ENCODE results near the gene NR2F1-AS1. TPM values are rescaled to one million over a fixed set of nuclear protein-coding genes. Genes with fewer than 3 reads are reported as not detected.

NR2F1-AS1 gene
- total RNA-seq, 1 experiment from 2014 or later, result 27.0 TPM

DNA sequence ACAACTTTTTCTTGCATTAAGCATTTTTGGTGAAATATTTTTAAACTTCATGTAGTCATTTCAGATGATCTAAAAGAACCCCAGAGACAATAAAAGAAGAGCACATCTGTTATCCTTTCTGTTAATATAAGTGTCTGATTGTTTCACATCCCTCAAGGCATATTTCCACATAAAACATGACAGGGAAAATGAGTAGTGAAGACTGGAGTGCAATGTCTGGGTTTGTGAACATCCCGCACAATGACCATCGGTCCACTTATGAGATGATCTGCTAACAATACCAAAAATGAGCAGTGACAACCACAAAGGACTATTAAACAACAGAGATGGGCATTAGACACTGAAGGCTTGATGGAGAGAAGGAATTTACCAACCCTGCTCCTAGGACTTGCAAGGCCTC lies 209.1 kb downstream of the NR2F1-AS1 start:
- no peak for ATAC-seq
- no peak overlapping the region; the same call in 1 of the 2 replicates for H3K27ac ChIP-seq (ENCODE audit: low read length)
- H3K27me3 ChIP-seq (ENCODE audit: control insufficient read depth, insufficient read depth, low read length), result no peaks in the 10 kb centered on the region
- ChIA-PET CTCF (no interaction called here), POLR2A (no interaction called here)
- in situ Hi-C loops (cut with HindIII; ENCODE audit: low pct_unique_long_range_greater_than_20kb, low sequenced_read_pairs) (no loop called here), intact Hi-C loops (cut with micrococcal nuclease; ENCODE audit: unreplicated experiment) (no loop called here)
- H3K9me3 ChIP-seq (ENCODE audit: control insufficient read depth, insufficient read depth, low read depth, low read length), result peaks cover 6% of the 10 kb centered on the region; the same call in 1 of the 2 replicates
- no peaks in the 10 kb centered on the region for H3K36me3 ChIP-seq (ENCODE audit: control insufficient read depth, insufficient read depth, low read length)
- TF ChIP-seq TCF7L2 (IDR thresholded peaks at IDR 0.05; ENCODE audit: low read depth, low read length), result no peak
- no peak for DNase-seq (ENCODE audit: low read depth, low spot score)
- no peak overlapping the region for H3K4me3 ChIP-seq (ENCODE audit: low read depth in 2 of 2, low read length in 2 of 2)
- no TSS peak for BruUV-seq (replicated peaks)
- H3K4me1 ChIP-seq (ENCODE audit: control insufficient read depth, insufficient read depth, low read length), result no peaks in the 10 kb centered on the region

DNA sequence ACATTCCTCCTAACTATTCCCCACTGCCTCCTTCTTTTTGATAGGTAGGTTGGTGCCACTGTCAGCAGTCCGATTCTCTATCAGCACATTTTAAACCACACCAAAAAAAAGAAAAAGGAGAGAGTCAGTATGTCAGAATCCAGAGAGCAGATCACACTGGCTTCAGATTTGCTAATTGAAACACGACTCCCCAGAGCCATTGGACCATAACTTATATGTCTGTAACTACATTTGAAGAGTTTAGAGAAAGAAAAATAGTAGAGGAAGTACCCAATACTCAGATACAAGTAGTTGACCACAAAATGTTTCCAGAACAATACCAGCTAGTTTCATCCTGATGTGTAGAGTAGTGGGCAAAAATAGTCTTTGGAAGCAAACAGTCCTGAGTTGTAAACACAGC lies 216.6 kb downstream of the NR2F1-AS1 start:
- H3K27me3 ChIP-seq (ENCODE audit: control insufficient read depth, insufficient read depth, low read length), result no peaks in the 10 kb centered on the region
- no peak overlapping the region for H3K4me3 ChIP-seq (ENCODE audit: low read depth in 2 of 2, low read length in 2 of 2)
- in situ Hi-C loops (cut with HindIII; ENCODE audit: low pct_unique_long_range_greater_than_20kb, low sequenced_read_pairs) (no loop called here), intact Hi-C loops (cut with micrococcal nuclease; ENCODE audit: unreplicated experiment) (no loop called here)
- H3K9me3 ChIP-seq (ENCODE audit: control insufficient read depth, insufficient read depth, low read depth, low read length), result no peaks in the 10 kb centered on the region
- DNase-seq (ENCODE audit: low read depth, low spot score), result no peak
- BruUV-seq (replicated peaks), result no TSS peak
- H3K36me3 ChIP-seq (ENCODE audit: control insufficient read depth, insufficient read depth, low read length), result no peaks in the 10 kb centered on the region
- TF ChIP-seq TCF7L2 (IDR thresholded peaks at IDR 0.05; ENCODE audit: low read depth, low read length), result no peak
- TF ChIP-seq SIN3A (IDR thresholded peaks at IDR 0.05; ENCODE audit: borderline replicate concordance, insufficient read depth, low read depth, low read length), result no peak
- TF ChIP-seq POLR2AphosphoS5 (IDR thresholded peaks at IDR 0.05; ENCODE audit: low read depth, low read length), result no peak
- TF ChIP-seq, protein P1, sequence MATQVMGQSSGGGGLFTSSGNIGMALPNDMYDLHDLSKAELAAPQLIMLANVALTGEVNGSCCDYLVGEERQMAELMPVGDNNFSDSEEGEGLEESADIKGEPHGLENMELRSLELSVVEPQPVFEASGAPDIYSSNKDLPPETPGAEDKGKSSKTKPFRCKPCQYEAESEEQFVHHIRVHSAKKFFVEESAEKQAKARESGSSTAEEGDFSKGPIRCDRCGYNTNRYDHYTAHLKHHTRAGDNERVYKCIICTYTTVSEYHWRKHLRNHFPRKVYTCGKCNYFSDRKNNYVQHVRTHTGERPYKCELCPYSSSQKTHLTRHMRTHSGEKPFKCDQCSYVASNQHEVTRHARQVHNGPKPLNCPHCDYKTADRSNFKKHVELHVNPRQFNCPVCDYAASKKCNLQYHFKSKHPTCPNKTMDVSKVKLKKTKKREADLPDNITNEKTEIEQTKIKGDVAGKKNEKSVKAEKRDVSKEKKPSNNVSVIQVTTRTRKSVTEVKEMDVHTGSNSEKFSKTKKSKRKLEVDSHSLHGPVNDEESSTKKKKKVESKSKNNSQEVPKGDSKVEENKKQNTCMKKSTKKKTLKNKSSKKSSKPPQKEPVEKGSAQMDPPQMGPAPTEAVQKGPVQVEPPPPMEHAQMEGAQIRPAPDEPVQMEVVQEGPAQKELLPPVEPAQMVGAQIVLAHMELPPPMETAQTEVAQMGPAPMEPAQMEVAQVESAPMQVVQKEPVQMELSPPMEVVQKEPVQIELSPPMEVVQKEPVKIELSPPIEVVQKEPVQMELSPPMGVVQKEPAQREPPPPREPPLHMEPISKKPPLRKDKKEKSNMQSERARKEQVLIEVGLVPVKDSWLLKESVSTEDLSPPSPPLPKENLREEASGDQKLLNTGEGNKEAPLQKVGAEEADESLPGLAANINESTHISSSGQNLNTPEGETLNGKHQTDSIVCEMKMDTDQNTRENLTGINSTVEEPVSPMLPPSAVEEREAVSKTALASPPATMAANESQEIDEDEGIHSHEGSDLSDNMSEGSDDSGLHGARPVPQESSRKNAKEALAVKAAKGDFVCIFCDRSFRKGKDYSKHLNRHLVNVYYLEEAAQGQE (IDR thresholded peaks at IDR 0.05; ENCODE audit: insufficient read depth in 1 of 2, low read depth in 2 of 2, low read length in 1 of 2), result no peak
- H3K4me1 ChIP-seq (ENCODE audit: control insufficient read depth, insufficient read depth, low read length), result no peaks in the 10 kb centered on the region
- ChIA-PET POLR2A (no interaction called here), CTCF (no interaction called here)
- no peak overlapping the region; the same call in 1 of the 2 replicates for H3K27ac ChIP-seq (ENCODE audit: low read length)
- ATAC-seq, result no peak

DNA sequence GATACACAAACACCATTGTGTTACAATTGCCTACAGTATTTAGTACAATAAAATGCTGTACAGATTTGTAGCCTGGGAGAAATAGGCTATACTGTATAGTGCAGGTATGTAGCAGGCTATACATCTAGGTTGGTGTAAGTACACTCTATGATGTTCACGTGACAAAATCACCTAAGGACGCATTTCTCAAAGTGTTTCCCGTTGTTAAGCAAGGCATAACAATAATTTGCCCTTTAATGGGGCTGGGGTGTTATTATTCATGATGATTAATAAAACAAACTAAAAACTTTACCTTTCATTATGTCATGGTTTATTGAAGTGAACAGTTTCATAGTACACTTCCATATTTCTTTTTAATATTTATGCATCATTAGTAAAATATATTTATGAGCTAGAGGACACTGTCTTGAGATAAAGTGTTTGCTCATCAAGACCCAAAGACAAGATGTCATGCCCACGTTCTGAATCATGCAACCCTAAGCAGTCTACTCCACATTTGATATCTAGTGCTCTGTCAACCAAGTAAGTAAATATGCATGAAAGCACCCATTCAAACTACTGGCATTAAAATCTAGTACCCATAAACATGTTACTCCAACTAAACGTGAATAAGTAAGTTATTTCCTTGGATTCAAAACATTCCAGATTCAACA lies 220.5 kb downstream of the NR2F1-AS1 start:
- POLR2A ChIA-PET, result no interaction called here
- TF ChIP-seq SIN3A (IDR thresholded peaks at IDR 0.05; ENCODE audit: borderline replicate concordance, insufficient read depth, low read depth, low read length), result no peak
- TF ChIP-seq TCF7L2 (IDR thresholded peaks at IDR 0.05; ENCODE audit: low read depth, low read length), result no peak
- TF ChIP-seq, protein P2, sequence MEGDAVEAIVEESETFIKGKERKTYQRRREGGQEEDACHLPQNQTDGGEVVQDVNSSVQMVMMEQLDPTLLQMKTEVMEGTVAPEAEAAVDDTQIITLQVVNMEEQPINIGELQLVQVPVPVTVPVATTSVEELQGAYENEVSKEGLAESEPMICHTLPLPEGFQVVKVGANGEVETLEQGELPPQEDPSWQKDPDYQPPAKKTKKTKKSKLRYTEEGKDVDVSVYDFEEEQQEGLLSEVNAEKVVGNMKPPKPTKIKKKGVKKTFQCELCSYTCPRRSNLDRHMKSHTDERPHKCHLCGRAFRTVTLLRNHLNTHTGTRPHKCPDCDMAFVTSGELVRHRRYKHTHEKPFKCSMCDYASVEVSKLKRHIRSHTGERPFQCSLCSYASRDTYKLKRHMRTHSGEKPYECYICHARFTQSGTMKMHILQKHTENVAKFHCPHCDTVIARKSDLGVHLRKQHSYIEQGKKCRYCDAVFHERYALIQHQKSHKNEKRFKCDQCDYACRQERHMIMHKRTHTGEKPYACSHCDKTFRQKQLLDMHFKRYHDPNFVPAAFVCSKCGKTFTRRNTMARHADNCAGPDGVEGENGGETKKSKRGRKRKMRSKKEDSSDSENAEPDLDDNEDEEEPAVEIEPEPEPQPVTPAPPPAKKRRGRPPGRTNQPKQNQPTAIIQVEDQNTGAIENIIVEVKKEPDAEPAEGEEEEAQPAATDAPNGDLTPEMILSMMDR (IDR thresholded peaks at IDR 0.05), result no peak
- TF ChIP-seq, protein P1 (IDR thresholded peaks at IDR 0.05; ENCODE audit: insufficient read depth in 1 of 2, low read depth in 2 of 2, low read length in 1 of 2), result no peak
- no peak for TF ChIP-seq POLR2AphosphoS5 (IDR thresholded peaks at IDR 0.05; ENCODE audit: low read depth, low read length)
- in situ Hi-C loops (cut with HindIII; ENCODE audit: low pct_unique_long_range_greater_than_20kb, low sequenced_read_pairs), result no loop called here
- ATAC-seq, result no peak
- no TSS peak for BruUV-seq (replicated peaks)
- DNase-seq (ENCODE audit: low read depth, low spot score), result no peak
- Histone ChIP-seq H3K36me3 (ENCODE audit: control insufficient read depth, insufficient read depth, low read length) (no peaks in the 10 kb centered on the region), H3K27me3 (ENCODE audit: control insufficient read depth, insufficient read depth, low read length) (no peaks in the 10 kb centered on the region), H3K4me1 (ENCODE audit: control insufficient read depth, insufficient read depth, low read length) (peaks cover 6% of the 10 kb centered on the region; the same call in 1 of the 2 replicates), H3K27ac (ENCODE audit: low read length) (no peak overlapping the region; the same call in 1 of the 2 replicates), H3K9me3 (ENCODE audit: control insufficient read depth, insufficient read depth, low read depth, low read length) (no peaks in the 10 kb centered on the region), H3K4me3 (ENCODE audit: low read depth in 2 of 2, low read length in 2 of 2) (no peak overlapping the region)
- CTCF ChIA-PET, result no interaction called here
- intact Hi-C loops (cut with micrococcal nuclease; ENCODE audit: unreplicated experiment), result no loop called here

Measured in Panc1 (cell line).